ENCODE results near the gene NDUFA13.
A peak's percentile ranks its signal among the peaks of the same experiment; 100 is the strongest.

Gene NDUFA13

GRCh38 chr19:19507354-19507753 lies 8.7 kb upstream of the NDUFA13 start:
- DNase-seq (ENCODE audit: low read depth in 2 of 2) = no peak

DNA sequence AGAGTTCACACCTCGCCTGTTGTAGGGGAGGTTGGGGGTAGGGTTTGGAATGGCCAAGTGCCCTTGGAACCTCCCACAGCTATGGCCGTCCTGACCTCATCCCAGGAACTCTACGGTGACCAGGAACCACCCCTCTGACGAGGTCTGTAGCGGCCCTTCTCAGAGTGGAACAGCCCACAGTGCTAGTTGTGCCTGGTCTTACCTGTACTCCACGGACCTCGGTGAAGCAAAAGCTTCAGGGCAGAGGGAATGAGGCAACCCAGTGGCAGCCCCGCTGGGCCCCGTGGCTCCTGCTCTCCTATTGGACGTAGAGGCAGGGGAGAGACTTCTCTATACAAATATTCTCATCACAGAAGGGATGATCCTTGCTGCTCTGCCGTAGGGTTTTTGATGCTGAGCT lies 7.8 kb upstream of the NDUFA13 start:
- DNase-seq (ENCODE audit: low read depth in 2 of 2) = no peak

- DNase-seq (ENCODE audit: low read depth in 2 of 2) = no peak
Observed at GRCh38 chr19:19510432-19510831, 5.6 kb upstream of the NDUFA13 start.

DNA sequence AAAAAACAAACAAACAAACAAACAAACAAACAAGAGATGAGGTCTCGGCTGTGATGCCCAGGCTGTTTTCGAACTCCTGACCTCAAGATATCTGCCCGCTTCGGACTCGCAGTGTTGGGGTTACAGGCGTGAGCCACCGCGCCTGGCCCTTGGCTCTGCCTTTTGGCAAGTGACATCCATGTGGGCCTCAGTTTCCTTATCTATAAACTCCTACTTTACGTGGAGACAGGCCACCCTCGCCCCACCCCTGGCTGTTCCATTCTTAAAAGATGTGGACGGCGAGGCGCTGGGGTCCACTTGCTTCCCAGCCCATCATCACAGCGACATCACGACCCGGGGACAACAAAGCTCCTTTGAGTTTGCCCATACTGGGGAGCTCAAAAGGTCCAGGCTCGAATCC lies 2.3 kb upstream of the NDUFA13 start:
- no peak for DNase-seq (ENCODE audit: low read depth in 2 of 2)

- DNase-seq (ENCODE audit: low read depth in 2 of 2) = no peak
Observed at GRCh38 chr19:19514215-19514657, 1.8 kb upstream of the NDUFA13 start.

DNA sequence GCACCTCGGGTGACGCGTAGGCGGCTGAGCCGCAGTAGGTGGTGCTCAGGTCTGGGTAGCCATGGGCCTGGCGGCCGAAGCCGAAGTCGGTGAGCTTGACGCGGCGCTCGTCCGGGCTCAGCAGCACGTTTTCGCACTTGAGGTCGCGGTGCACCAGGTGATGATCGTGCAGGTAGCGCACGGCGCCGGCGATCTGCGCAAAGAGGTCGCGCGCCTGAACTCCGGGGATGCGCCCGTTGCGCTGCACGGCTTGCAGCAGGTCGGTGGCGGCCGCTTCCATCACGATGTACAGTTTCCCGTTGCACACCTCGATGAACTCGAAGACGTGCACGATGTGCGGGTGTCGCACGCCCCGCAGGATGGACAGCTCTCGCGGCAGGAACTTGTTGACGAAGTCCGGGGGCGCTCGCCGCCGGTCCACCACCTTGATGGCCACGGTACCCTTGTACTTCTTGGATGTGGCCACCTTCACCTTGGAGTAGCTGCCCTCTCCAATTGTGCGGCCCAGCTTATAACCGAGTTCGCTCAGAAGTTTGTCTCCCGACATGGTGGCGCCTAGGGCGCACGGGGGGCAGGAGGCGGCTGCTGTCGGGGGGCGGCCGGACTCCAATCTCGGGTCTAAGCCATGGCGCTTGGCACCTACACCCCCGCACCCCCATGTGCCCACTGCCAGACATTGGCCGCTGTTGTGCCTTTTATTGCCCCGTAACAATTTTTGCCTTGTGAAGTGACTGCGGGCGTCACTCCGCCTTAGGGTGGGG lies 964 bp upstream of the NDUFA13 start, which contains the start of gene TSSK6:
Gene TSSK6, minus strand, starts transcription at position 668 of the 761 bp plus-strand sequence. Its CDS starts 121 bp downstream, at position 547.
- DNase-seq (ENCODE audit: low read depth in 2 of 2) = no peak

DNA sequence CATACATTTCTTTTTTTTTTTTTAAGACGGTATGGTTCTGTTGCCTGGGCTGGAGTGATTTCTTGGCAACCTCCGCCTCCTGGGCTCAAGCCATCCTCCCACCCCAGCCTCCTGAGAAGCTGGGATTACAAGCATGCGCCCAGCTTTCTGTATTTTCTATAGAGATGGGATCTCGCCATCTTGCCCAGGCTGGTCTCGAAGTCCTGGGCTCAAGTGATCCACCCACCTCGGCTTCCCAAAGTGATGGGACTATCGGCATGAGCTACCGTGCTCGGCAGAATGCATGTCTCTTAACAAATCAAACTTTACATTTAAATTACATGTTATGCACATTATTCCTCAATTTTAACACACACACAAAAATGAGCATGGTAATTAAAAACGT lies 1.2 kb downstream of the NDUFA13 start:
- DNase-seq (ENCODE audit: low read depth in 2 of 2) = no peak

GRCh38 chr19:19520989-19521388 lies 5.0 kb downstream of the NDUFA13 start:
- DNase-seq (ENCODE audit: low read depth in 2 of 2) = no peak

- DNase-seq (ENCODE audit: low read depth in 2 of 2) = no peak
Observed at GRCh38 chr19:19523177-19523576, 7.2 kb downstream of the NDUFA13 start.

DNA sequence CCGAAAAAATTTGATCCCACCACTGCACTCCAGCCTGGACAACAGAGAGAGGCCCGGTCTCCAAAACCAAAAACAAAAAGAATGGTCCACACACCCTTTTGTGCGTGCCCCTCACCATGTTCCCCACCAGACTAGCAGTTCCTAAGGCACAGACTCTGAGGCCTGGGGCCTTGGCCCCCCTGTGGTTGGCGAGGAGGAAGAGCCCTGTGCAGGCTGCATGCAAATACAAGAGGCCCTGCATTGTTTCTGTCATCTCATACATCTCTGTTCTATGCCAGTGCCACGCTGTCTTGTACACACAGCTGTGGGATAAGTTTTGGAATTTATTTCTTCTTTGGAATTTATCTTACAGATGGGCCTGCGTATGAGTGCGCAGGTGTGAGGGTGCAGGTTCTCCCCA lies 8.0 kb downstream of the NDUFA13 start:
- DNase-seq (ENCODE audit: low read depth in 2 of 2) = no peak

GRCh38 chr19:19525611-19526380 lies 9.8 kb downstream of the NDUFA13 start:
- DNase-seq (ENCODE audit: low read depth in 2 of 2) = no peak

- DNase-seq (ENCODE audit: low read depth in 2 of 2) = no peak
Observed at GRCh38 chr19:19526581-19527370, 10.8 kb downstream of the NDUFA13 start.

GRCh38 chr19:19527371-19527656 lies 11.3 kb downstream of the NDUFA13 start:
- DNase-seq (ENCODE audit: low read depth in 2 of 2) = no peak

DNA sequence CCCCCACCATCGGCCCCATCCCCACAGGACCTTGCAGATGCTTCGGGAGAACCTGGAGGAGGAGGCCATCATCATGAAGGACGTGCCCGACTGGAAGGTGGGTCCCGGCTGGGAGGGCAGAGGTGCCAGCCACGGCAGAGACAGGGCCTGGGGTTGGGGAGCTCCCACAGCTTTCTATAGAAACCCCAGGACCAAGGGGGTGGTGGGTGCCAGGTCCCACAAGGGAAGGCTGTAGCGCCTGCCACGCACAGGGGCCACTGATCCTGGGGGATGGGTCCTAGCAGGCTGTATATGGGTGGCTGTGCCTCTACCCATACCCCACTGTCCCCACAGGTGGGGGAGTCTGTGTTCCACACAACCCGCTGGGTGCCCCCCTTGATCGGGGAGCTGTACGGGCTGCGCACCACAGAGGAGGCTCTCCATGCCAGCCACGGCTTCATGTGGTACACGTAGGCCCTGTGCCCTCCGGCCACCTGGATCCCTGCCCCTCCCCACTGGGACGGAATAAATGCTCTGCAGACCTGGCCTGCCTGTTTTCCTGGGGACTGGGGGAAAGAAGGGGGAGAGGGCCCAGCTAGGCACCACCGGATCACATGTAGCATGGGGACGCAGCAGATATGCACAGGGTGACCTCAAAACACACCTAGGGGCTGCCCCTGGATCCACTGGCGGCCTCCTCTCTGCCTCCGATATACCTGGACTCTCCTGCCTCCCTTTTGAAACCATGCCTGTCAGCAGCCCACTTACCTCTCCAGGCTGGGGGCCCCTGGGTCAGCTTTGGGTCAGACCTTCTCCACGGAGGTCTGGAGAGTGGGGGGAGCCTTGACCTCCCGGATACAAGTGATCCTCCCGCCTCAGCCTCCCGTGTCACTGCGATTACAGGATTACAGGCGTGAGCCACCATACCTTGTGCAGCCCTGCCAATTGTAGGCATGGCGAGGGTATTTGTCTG lies 11.9 kb downstream of the NDUFA13 start:
- DNase-seq (ENCODE audit: low read depth in 2 of 2) = no peak

- DNase-seq (ENCODE audit: low read depth in 2 of 2) = no peak
Observed at GRCh38 chr19:19528721-19529490, 12.9 kb downstream of the NDUFA13 start, which contains the start of gene YJEFN3. Gene YJEFN3 (plus strand): TSS chr19:19528911. CDS start chr19:19528933, 22 bp downstream.

- no peak for DNase-seq (ENCODE audit: low read depth in 2 of 2)
Observed at GRCh38 chr19:19529783-19530422, 13.9 kb downstream of the NDUFA13 start.

- DNase-seq (ENCODE audit: low read depth in 2 of 2) = no peak
Observed at GRCh38 chr19:19530423-19530804, 14.4 kb downstream of the NDUFA13 start.

DNA sequence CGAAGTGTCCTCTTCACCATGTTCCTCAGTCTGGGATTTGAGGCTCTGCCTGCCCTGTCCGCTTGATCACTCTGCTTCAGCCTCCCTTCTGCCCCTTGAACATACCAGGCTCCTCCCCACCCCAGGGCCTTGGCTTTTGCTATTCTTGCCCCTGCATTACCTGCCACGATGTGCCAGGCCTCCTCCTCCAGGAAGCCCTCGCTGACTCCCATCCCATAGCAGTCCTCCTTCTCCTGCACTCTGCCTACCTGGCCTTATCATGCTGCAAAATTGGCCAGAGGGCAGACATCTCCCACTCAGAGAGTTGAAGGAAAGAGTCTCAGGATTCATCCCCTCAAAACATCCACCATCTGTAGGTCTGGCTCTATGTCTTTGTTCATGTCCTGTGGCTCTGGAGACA lies 14.9 kb downstream of the NDUFA13 start:
- no peak for DNase-seq (ENCODE audit: low read depth in 2 of 2)

DNA sequence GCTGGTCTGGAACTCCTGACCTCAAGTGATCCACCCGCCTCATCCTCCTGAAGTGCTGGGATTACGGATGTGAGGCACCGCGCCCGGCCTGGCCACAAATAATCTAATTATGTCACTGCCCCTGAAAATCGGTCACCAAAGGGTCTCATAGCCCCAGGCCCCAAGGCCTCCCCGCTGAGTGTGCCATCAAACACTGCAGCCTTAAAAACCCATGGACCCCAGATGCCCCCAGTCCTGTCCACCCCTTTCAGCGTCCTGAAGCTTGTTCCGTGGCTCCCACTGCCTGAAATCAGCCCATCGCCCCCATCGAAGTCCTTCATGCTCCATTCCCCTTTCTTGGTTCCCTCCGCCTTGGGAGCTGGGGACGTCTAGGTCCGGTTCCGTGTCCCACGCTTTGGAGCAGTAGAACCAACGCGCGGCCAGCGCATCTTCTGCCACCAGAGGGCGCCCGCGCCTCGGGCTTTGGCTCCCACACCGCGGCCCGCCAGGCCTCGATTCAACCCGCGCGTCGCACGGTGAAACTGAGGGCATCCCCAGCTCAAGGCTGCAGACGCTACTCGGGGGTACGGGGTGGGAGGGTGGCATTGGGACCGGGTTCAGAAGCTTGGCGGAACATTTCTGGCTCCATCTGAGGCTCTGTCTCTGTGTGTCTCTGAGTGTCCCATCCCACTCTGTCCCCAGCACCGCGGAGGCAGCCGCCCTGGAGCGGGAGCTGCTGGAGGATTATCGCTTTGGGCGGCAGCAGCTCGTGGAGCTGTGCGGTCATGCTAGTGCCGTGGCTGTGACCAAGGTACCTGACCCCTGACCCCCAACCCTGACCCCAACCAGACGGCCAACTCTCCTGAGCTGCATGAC lies 16.2 kb downstream of the NDUFA13 start:
- DNase-seq (ENCODE audit: low read depth in 2 of 2) = peak; percentile 75 to 83
